Stimulated activated naive CD4-positive, alpha-beta T cell (primary cell): ENCODE results near the gene KIAA0319L.

ENCODE experiments used
- DNase-seq, 6 experiments: peaks; one replicate each; lab custom pipeline; 2025; lab: John Stamatoyannopoulos, UW

The KIAA0319L gene

DNA sequence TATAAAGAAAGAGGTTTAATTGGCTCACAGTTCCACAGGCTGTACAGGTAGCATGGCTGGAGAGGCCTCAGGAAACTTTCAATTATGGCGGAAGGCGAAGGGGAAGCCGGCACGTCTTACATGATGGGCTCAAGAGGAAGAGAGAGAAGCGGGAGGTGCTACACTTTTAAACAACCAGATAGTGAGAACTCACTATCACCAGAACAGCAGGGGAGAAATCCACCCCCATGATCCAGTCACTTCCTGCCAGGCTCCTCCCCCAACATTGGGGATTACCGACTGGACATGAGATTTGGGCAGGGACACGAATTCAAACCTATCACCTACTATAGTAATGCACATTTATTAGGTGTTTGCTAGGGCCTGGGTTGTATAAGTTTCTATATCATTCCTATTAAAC is 170.9 kb downstream of the KIAA0319L start:
- DNase-seq, result no peak
